OCI-M2 (cell line): Measurements from ENCODE around the gene TRDMT1.

Source experiments
- DNase-seq: peaks from one replicate; lab custom pipeline; 2025; ENCODE audit not compliant: unreplicated experiment; lab: John Stamatoyannopoulos, UW

TRDMT1 gene

GRCh38 chr10:17213646-17214349 is 12.3 kb upstream of the TRDMT1 start:
- no peak for DNase-seq

- DNase-seq, result no peak
Observed at GRCh38 chr10:17212802-17213221, 11.3 kb upstream of the TRDMT1 start.

- DNase-seq, result no peak
Observed at GRCh38 chr10:17210361-17210760, 8.9 kb upstream of the TRDMT1 start.

DNA sequence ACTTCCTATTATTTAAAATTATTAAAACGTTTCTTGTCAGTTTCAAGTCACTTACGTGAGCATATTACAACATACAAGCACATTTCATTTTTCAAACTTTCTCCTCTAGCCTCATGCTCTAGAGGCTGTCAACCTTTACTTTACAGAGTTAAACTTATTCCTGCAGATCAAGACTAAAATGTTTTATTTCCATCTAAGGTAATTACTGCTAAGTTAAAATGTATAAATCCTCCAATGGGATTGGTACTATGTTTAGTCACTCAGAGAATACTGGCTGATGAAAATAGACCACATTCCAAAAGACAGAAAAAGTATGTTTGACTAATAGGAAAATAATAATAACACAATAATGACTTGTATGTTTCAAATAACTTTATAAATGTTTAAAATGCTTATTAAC is 8.4 kb upstream of the TRDMT1 start:
- no peak for DNase-seq

GRCh38 chr10:17209302-17209701 is 7.8 kb upstream of the TRDMT1 start:
- no peak for DNase-seq

GRCh38 chr10:17208476-17208875 is 7.0 kb upstream of the TRDMT1 start:
- no peak for DNase-seq

DNA sequence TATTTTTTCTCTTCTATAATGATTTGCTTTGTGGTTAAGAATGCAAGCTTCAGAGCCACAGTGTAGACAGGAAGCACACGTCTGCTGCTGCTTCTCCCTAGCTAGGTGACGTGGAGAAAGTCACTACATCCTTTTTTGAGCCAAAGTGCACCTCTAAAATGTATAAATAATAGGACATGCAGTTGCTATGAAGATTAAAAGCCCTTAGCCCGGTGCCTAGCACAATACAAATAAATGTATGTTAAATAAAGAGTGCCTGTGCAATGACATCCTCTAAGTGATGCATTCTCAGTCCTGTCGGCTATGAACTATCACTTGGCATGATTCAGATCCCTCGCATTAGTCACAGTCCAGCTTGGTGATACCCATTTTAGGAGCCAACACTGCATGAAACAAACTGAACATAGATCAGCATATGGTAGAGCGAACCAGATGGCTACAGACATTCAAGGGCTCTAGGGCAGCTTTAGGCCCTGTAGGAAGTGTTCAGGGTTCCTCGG is 4.8 kb upstream of the TRDMT1 start:
- DNase-seq, result no peak

- no peak for DNase-seq
Observed at GRCh38 chr10:17203416-17203815, 1.9 kb upstream of the TRDMT1 start.

DNA sequence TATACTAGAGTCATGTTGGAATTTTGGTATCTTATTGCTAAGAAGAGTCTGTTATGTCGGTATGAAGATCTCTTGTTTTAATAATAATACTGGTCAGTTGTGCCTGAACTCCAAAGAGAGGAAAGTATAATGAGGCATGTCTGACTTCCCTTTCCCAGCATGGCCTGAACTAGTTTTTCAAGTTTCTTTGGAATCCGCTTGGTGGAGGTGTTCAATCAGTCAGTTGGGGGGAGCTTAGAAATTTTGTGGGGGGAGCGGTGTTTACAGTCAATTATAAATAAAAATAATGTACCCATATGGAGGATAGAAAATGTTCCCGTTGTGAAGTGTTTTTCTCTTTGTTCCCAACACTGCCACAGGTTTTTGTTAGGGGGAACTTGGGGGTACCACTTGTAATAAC is 1.5 kb upstream of the TRDMT1 start:
- DNase-seq, result no peak

DNA sequence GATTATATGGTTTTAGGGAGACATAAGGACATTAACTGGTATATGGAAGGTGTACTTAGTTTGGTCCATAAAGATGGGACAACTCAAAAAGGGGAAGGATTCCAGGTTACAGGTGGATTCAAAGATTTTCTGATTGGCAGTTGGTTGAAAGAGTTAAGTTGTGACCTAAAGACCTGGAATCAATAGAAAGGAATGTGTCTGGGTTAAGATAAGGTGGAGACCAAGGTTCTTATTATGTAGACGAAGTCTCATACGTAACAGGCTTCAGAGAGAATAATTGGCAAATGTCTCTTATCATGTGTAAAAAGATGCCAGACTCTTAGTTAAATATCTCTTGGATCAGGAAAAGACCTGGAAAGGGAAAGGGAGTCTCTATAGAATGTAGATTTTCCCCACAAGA is 1.0 kb upstream of the TRDMT1 start:
- no peak for DNase-seq

GRCh38 chr10:17201794-17202116 is 283 bp upstream of the TRDMT1 start:
- DNase-seq, result no peak

- no peak for DNase-seq
Observed at GRCh38 chr10:17200001-17200911, 1.2 kb downstream of the TRDMT1 start.

GRCh38 chr10:17199351-17199804 is 2.1 kb downstream of the TRDMT1 start:
- DNase-seq, result no peak

DNA sequence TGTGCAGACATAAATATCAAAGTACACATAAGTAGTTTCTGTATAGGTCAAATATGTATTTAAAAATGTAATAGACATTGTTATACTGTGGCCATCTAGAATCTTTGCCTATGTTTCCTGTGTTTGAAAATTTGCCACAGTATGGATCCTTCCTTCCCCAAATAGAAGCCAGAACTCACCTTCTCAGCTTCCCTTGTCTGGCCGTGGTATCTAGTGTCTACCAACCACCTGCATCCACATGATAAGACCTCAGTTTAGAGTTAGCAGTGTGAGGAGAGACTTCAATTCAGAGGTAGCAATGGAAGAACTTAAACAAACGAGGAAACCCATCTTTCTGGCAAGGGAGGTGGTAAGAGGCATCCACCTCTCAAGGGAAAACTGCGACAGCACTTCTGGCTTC is 4.9 kb downstream of the TRDMT1 start:
- DNase-seq, result no peak

DNA sequence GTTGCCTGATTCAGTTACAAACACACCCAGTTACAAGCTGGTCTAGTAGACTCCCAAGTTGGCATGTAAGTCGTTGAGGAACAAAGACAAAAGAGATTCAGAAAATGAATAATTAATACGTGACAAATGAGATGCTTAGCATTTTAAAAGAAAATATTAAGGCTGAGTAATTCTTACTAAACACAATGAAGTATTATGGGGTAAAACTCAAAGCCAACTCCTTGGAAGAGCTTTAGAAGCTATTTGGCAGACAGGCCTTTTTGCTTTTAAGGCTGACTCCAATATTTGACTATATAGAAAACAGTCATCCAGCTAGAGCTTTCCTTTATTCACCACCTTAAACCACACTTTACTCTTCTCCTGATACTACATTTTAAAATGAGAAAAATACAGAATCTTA is 5.4 kb downstream of the TRDMT1 start:
- DNase-seq, result no peak

GRCh38 chr10:17195083-17195482 is 6.4 kb downstream of the TRDMT1 start:
- DNase-seq, result no peak

DNA sequence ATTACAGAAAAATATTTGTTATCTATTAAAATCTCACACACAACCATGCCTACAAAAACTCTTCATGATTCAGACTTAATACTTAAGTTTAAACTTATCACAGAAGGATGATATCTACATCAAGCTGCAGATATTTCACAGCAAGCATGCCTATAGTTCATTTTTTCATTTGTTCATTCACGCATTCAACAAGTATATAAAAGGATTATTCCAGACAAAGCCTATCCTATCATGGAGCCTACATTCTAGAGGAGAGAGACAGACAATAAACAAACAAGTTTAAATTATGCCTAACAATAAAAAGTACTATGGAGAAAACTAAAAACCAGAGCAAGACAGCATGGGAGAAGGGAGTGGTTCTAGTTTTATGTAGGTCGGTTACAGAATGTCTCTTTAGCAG is 10.9 kb downstream of the TRDMT1 start:
- no peak for DNase-seq

GRCh38 chr10:17188644-17189172 is 12.8 kb downstream of the TRDMT1 start:
- DNase-seq, result no peak

DNA sequence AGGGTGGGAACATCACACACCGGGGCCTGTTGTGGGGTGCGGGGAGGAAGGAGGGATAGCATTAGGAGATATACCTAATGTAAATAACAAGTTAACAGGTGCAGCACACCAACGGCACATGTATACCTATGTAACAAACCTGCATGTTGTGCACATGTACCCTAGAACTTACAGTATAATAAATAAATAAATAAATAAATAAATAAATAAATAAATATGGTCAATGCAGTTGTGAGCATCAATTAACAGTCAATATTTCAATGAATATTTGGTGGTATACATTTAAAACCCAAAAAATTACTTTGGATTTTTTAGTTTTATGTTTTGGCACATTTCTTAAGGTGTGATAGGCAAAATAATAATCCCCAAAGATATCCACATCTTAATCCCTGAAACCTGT is 15.6 kb downstream of the TRDMT1 start:
- DNase-seq, result no peak

GRCh38 chr10:17183110-17183509 is 18.4 kb downstream of the TRDMT1 start:
- DNase-seq, result no peak

DNA sequence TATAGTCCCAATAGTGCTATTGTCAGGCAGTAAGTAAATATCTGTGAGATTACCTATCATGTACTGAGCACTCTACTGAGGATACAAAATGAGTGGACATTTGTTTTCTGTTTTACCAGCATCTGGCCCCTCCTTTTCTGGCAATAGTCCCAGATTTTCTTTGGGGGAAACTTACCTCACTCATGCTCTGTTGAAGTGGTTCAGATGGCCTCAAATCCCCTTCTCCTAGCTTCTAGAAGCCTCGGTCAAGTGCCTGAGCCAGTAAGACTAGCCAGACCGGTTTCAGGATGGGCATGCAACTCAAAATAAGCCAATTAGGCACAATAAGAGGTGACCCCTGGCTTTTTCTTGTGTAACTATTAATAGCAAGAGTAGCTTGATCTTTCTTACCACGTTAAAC is 19.7 kb downstream of the TRDMT1 start:
- DNase-seq, result no peak

- DNase-seq, result no peak
Observed at GRCh38 chr10:17181110-17181509, 20.4 kb downstream of the TRDMT1 start.
